Mucosa of stomach (tissue), 1 donor: ENCODE data around the gene CRB1.

Experiments
- H3K27me3 ChIP-seq: one replicate; pipeline ENCODE4 v1.7.0; 2013; ENCODE audit warnings: mild to moderate bottlenecking, low read length; ENCODE audit not compliant: control insufficient read depth, insufficient read depth
- H3K36me3 ChIP-seq: one replicate; pipeline ENCODE4 v1.7.0; 2013; ENCODE audit warnings: low read length; ENCODE audit not compliant: control insufficient read depth, insufficient read depth
- H3K4me1 ChIP-seq: one replicate; pipeline ENCODE4 v1.7.0; 2013; ENCODE audit warnings: mild to moderate bottlenecking, low read length; ENCODE audit not compliant: control insufficient read depth, insufficient read depth
- H3K4me3 ChIP-seq: one replicate; pipeline ENCODE4 v1.7.0; 2013; ENCODE audit warnings: low read length
- H3K9ac ChIP-seq: one replicate; pipeline ENCODE4 v1.7.0; 2013; ENCODE audit warnings: mild to moderate bottlenecking, low read length, moderate library complexity
- H3K9me3 ChIP-seq: one replicate; pipeline ENCODE4 v1.7.0; 2013; ENCODE audit warnings: mild to moderate bottlenecking, low read length, moderate library complexity; ENCODE audit not compliant: control insufficient read depth
- donor health status: Pancreatic carcinoma.

CRB1 gene

GRCh38 chr1:197526736-197527371 is 258.8 kb downstream of the CRB1 start:
- H3K27me3 ChIP-seq: no peaks in the 10 kb centered on the region
- H3K9ac ChIP-seq: no peak overlapping the region
- H3K9me3 ChIP-seq: no peaks in the 10 kb centered on the region
- no peaks in the 10 kb centered on the region for H3K36me3 ChIP-seq
- H3K4me1 ChIP-seq: no peaks in the 10 kb centered on the region
- H3K4me3 ChIP-seq: no peak overlapping the region
